Measurements from ENCODE around the gene SERPINE1.
"Not testable (repeated sequence)": the region's sequence is repeated elsewhere in the genome, so short reads cannot be mapped to it uniquely, and the experiment has no call there.

The SERPINE1 gene

DNA sequence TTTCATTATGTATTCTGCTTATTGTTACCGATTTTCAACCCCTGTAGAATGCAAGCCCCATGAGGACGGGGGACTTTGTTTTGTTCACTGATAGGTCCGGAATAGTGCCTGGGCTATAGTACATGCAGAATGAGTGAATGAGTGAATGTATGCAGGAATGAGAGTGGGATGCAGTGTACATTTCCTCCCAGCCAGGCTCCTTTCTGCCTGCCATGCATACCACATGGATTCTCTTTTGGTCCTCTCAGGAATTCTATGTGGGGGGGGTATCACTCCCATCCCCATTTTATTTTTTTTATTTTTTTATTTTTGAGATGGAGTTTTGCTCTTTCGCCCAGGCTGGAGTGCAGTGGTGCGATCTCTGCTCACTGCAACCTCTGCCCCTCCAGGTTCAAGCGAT lies 24.9 kb upstream of the SERPINE1 start:
- no peak for DNase-seq (ENCODE audit: low read depth in 2 of 2)

DNA sequence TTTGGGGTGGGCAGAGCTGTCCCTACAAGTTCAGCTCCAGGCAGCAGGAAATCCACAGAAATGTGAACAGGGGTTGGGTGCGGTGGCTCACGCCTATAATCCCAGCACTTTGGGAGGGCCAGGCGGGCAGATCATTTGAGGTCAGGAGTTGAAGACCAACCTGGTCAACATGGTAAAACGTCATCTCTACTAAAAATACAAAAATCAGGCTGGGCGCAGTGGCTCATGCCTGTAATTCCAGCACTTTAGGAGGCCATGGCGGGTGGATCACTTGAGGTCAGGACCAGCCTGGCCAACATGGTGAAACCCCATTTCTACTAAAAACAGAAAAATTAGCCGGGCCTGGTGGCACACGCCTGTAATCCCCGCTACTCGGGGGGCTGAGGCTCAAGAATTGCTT lies 23.2 kb upstream of the SERPINE1 start:
- DNase-seq (ENCODE audit: low read depth in 2 of 2) = not testable (repeated sequence)

DNA sequence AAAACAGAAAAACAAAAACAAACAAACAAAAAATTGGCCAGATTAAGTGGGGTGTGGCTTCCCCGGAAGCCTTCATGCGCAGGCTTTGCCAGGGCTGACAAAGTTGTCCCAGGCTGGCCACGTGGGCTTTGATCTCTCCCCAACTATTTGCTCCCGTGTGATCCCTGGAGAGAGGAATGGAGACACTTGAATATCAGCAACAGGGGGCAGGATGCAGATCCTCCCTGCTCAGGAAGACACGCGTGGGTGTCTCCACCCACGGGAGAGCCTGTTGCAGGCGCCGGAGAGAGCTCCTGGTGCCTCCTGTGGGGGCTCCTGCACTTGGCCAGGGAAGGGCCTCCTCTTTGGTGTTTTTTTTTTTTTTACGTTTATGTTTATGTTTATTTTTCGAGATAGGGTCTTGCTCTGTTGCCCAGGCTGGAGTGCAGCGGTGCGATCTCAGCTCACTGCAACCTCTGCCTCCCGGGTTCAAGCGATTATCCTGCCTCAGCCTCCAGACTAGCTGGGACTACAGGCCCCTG lies 22.7 kb upstream of the SERPINE1 start:
- no peak for DNase-seq (ENCODE audit: low read depth in 2 of 2)

DNA sequence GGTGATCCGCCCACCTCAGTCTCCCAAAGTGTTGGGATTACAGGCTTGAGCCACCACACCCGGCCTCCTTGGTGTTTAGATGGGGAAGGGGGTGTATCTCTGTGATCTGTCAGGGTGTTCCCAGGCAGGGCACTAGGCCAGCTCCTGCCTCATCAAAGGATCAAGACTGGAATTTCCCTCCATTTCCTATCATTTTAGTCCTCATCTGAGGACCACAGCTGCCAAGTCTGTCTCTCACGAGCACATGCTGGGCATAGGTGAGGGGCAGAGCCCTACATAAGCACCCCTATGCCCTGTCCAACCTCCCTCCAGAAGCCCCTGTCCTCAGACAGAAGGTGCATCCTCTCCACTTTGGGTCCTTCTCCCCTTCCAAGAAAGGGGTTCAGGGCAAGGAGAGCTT lies 22.1 kb upstream of the SERPINE1 start:
- no peak for DNase-seq (ENCODE audit: low read depth in 2 of 2)

DNA sequence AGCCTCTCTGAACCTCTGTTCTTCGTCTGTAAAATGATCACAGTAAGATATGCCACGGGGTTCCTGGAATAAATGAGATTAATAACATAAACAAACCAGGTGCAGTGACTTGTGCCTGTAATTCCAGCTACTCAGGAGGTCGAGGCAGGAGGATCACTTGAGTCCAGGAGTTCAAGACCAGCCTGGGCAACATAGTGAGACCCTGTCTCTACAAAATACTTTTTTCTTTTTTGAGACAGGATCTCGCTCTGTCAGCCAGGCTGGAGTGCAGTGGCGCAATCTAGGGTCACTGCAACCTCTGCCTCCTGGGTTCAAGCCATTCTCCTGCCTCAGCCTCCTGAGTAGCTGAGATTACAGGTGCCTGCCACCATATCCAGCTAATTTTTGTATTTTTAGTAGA lies 21.7 kb upstream of the SERPINE1 start:
- not testable (repeated sequence) for DNase-seq (ENCODE audit: low read depth in 2 of 2)

DNA sequence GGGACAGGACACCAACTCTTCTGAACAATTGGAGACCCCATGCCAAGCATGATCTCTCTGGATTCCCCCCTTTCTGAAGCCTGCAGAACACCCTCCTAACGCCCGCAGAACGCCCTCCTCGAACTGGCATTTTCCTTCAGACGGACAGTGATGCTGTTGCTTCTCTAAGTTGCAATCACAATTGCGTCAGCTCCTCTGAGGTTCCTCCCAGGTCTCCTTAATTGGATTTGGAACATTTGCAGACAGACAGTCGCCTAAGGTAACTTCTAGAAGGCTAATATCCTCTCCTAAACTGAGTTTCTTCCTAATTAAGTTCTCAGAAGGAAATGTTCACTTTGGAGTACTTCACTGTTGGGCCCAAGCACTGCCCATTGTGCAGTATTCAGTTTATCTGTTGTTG lies 20.5 kb upstream of the SERPINE1 start:
- no peak for DNase-seq (ENCODE audit: low read depth in 2 of 2)

DNA sequence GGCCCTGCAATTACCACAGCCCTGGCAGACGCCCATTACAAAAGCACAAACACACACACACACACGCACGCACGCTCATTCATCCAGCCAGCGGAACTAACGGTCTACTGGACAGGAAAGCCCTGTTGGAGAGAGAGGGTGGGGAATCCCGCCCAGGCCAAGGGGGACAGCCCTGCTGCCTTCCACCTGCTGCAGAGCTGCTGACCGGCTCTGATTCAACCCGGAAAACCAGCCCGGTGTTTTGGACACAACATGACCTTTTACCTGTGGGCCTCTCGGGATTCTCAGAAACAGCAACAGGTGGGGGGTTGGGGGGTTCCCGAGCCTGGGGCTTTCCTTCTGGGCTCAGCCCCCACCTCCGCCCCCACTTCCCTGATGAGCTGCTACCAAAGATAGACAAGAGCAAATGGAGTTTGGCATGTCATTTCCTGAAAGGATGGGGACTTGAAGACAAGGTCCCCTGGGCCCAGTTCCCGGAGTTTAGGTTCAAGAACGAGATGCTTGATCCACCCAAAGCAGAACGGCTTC lies 18.5 kb upstream of the SERPINE1 start:
- no peak for DNase-seq (ENCODE audit: low read depth in 2 of 2)

DNA sequence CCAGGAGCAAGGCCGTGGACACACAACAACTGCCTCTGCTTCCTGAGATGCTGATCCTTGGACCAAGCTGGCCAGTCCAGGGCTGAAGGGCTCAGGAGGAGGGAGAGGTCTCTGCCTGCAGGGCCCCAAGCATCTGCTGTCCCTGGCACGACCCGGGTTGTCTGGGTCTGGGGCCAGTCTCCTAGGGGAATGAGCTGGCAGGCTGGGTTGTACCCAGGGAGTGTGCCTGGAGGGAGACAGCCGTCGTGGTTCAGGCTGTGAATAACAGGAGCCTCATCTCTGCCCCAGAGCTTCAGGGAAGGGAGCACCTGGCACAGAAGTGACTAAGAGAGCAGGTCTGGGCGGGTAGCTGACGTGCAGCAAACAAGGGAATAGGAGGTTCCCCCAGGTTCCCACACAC lies 17.9 kb upstream of the SERPINE1 start:
- no peak for DNase-seq (ENCODE audit: low read depth in 2 of 2)

DNA sequence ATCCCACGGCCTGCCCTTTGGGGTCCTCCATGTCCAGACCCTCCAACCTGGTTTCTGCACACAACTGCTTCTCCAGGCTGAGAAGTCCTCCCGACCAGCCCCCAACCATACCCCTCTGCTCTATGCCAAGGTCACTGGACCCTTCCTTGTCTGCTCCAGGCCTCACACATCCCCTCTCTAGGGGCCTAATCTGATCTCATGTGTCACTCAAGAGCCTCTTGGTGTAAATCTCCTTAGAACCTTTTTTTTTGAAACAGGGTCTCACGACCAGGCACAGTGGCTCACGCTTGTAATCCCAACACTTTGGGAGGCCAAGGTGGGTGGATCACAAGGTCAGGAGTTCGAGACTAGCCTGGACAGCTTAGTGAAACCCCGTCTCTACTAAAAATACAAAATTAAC lies 17.5 kb upstream of the SERPINE1 start:
- DNase-seq (ENCODE audit: low read depth in 2 of 2) = no peak

DNA sequence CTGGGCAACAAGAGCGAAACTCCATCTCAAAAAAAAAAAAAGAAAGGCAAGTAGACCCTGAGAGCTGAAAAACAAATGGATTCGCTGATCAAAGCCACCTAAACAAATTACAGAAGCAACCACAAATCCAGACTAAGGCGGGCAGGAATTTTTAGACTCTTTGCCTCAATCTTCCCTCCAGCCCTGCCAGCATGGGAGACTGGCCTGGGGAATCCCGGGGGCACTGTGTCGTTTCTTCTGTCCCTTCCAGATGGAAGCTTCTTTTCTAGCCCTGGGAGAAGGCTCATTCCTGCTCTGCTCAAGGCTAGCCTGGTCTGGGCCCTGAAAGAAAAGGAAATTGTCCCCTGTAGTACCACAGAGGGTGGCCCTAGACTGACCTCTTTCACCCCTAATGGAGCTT lies 15.6 kb upstream of the SERPINE1 start:
- no peak for DNase-seq (ENCODE audit: low read depth in 2 of 2)

DNA sequence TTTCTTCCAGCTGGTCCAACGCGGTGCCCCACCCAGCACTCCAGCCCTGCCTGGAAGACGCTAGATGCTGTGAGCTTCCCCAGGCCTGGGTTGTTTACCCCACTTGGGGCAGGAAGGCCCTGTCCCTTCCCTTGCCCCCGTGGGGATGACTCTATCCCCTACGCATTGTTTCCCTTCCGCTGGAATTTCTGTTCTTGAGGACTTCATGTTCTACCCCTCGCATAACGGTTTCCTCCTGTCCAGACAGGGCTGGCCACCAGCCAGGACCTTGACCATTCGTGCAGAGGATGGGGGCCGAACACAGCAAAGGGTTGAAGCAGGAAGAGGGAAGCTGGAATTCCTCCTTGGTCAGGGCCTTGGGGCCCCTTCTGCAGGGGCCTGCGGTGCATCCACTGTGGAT lies 14.7 kb upstream of the SERPINE1 start:
- DNase-seq (ENCODE audit: low read depth in 2 of 2) = no peak

DNA sequence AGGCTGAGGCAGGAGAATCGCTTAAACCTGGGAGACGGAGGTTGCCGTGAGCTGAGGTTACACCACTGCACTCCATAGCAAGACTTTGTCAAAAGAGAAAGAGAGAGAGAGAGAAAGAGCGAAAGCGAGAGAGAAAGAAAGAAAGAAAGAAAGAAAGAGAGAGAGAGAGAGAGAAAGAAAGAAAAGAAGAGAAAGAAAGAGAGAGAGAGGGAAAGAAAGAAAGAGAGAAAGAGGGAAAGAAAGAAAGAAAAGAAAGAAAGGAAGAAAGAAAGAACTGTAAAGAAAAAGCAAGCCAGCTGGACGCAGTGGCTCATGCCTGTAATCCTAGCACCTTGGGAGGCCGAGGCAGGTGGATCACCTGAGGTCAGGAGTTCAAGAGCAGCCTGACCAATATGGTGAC lies 13.8 kb upstream of the SERPINE1 start:
- not testable (repeated sequence) for DNase-seq (ENCODE audit: low read depth in 2 of 2)

DNA sequence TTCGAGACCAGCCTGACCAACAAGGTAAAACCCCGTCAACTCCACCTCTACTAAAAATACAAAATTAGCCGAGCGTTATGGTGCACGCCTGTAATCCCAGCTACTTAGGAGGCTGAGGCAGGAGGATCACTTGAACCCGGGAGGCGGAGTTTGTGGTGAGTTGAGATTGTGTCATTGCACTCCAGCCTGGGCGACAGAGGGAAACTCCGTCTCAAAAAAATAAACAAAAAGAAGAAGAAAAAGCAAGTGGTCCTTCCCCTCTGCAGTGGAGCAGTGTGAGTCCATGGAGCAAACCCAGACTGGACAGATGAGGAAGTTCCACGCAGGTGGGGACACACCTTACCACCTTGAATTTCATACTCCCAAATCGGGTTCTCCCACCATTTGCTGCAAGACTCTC lies 13.1 kb upstream of the SERPINE1 start:
- no peak for DNase-seq (ENCODE audit: low read depth in 2 of 2)

DNA sequence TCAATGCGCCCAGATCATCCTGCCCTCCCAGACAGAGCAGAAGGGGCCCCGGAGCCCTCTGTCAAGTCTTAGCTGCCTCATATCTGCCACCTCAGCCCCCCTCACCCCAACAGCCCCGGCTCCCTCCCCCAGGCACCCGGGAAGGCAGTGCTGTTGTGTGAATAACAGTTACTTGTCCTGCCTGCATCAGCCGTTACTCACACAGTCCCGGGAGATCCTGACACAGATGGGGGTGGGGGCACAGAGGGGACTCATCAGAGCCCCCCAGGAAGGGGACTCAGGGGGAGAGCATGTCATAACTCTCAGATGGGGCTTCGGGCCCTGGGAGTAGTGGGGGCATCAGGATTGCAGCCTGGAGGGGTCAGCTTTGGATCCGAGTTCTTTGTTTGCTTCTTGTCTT lies 12.4 kb upstream of the SERPINE1 start:
- DNase-seq (ENCODE audit: low read depth in 2 of 2) = no peak

DNA sequence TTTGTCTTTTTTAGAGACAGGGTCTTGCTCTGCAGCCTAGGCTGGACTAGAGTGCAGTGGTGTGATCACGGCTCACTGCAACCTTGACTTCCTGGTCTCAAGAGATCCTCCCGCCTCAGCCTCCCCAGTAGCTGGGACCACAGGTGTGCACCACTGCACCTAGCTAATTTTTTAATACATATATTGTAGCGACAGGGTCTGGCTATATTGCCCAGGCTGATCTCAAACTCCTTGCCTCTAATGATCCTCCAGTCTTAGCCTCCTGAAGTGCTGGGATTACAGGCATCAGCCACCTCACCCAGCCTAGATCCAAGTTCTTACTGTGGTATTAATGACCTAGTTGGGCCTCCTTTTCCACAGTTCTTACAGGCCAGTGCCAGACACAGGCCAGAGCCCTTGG lies 11.7 kb upstream of the SERPINE1 start:
- DNase-seq (ENCODE audit: low read depth in 2 of 2) = no peak

DNA sequence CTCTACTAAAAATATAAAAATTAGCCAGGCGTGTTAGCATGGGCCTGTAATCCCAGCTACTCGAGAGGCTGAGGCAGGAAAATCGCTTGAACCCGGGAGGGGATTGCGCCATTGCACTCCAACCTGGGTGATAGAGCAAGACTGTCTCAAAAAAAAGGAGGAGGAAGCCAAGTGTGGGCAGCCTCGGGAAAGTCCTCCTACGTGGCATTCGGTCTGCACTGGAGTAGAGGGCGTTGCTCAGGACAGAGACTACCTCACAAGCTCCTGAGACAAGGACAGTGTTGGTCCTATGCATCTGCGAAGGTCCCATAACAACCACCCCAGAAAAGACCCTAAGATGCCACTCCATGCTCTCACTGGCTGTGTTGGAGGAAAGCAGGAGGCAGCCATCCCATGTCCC lies 10.0 kb upstream of the SERPINE1 start:
- no peak for DNase-seq (ENCODE audit: low read depth in 2 of 2)

DNA sequence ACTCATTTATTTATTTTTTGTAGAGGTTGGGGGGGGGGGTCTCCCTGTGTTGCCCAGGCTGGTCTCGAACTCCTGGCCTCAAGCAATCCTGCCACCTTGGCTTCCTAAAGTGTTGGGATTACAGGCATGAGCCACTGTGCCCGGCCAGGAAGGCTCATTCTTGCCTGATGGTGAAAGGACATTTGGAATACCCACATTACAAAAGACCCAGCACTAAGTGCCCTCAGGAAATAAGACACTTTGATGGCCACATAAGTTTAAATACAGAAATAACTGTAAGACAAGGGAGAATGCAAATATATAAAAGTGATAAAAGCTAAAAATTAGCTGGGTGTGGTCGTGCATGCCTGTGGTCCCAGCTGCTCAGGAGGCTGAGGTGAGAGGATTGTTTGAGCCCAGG lies 8.0 kb upstream of the SERPINE1 start:
- no peak for DNase-seq (ENCODE audit: low read depth in 2 of 2)

DNA sequence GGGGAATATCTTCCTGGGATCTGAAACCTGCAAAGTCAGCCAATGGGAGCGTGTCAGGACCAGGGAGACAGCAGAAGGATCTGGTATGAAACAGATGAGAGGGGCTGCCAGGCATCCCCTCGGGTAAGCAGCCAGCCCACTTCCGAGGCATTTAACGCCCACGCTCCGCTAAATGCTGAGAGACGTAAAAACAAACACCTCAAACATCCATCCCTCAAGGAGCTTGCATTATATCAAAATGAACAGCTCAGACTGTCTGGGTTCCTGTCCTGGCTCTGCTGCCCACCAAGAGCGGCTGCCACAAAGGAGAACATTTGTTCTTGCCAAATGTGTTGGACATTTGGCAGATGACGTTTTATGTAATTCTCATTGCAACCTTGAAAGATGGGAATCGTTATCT lies 7.0 kb upstream of the SERPINE1 start:
- DNase-seq (ENCODE audit: low read depth in 2 of 2) = no peak

DNA sequence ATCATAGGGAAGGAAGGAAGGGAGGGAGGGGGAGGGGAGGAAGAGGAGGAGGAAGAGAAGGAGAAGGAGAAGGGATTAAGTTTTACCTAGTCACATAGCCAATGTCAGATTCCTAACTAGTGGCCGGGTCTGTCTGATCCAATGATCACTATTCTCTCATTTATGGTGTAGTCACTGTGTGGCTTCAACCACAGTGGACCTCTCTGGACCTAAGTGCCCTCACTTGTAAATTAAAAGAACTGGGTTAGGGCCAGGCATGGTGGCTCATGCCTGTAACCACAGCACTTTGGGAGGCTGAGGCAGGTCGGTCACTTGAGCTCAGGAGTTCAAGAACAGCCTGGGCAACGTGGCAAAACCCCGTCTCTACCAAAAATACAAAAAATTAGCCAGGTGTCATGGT lies 6.6 kb upstream of the SERPINE1 start:
- DNase-seq (ENCODE audit: low read depth in 2 of 2) = no peak

DNA sequence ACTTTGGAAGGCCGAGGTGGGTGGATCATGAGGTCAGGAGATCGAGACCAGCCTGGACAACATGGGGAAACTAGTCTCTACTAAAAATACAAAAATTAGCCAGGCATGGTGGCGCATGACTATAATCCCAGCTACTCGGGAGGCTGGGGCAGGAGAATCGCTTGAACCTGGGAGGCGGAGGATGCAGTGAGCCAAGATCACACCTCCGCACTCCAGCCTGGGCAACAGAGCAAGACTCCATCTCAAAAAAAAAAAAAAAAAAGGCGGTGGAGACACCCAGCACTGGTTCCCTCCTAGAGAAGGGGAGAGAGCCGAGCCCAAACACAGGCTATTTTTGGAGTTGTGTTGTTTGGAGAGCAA lies 5.3 kb upstream of the SERPINE1 start:
- DNase-seq (ENCODE audit: low read depth in 2 of 2) = not testable (repeated sequence)

DNA sequence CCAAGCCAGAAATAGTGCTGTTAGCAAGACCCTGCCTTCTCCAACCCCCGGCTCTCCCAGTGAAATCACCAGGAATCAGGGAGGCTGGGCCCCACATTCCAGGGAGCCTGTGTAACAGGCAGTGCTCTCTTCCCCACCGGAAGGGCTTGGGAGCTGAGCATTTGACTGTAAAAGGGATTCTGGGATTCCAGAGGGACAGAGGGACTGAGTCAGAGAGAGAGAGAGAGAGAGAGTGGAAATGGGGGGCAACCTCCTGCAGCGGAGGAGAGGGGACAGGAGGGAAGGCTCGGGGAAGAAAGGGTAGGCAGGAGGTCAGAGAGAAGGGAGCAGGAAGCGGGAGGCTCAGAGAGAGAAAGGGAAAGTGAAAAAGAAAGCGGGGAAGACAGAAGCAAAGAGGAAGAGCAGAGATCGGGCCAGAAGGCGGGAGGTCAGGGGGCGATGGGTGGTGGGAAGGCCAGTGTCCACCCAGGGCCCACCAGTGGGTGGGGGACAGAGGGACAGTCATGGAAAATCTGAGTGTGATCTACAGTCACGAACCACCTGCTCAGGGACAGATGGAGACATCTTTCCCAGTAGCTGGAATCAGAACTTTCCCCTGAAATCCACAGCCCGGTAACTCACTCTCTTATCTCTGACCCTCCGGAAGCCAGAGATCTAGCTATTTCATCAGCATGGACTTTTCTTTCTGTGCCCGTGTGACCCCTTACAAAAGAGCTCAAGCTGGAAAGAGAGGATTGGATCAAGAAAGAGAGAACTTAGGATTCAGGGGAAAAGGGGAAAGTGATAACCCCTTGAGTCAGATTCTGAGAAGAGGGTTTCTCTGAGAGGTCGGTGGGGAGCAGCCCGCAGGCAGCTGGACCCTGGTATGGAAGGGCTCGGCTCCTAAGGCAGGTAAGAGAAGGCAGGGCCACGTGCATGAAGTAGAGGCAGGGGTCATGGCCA lies 4.6 kb upstream of the SERPINE1 start:
- no peak for DNase-seq (ENCODE audit: low read depth in 2 of 2)

DNA sequence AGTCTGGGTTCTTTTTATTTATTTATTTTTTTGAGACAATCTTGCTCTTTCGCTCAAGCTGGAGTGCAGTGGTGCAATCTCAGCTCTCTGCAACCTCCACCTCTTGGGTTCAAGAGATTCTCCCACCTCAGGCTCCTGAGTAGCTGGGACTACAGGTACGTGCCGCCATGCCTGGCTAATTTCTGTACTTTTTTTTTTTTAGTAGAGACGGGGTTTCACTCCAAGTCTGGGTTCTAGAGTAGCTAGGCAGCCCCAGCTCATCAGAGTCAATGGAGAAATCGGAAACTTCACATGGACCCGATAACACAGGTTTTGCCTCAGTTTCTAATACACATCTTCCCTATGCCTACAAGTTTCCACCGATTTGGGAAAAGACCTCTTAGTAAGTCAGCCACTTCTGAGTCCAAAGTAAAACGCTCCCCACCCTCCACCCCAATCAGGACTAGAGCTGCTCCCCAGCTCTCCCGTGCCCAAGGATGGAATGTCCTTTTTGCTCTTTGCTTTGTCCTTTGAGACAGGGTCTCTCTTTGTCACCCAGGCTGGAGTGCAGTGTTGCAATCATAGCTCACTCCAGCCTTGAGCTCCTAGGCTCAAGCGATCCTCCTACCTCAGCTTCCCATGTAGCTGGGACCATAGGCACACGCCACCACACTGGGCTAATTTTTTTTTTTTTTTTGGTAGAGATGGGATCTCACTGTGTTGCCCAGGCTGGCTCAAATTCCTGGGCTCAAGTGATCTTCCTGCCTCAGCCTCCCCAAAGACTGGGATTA lies 3.8 kb upstream of the SERPINE1 start:
- no peak for DNase-seq (ENCODE audit: low read depth in 2 of 2)

DNA sequence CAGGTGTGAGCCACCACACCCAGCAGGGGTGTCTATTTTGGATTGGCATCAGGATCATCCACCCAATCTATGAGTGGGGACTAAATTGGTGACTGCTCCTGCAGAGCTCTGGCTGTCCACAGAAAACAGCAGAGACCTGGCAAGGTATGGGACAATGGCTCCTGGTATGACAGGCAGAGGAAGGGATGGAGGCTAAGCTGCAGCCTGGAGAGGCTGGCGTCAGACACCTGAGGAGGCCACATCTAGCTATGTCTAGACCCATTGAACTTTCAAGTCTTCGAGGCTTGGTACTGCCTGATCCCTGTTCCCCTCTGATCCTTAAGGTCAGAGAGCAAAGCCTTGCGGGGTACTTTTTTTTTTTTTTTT lies 3.2 kb upstream of the SERPINE1 start:
- no peak for DNase-seq (ENCODE audit: low read depth in 2 of 2)
